NCI-H1092 treated with DMSO at 0.1 percent for 48 hours (cell line): ENCODE results near the gene MAGED2.
"Not testable (repeated sequence)": the region's sequence is repeated elsewhere in the genome, so short reads cannot be mapped to it uniquely, and the experiment has no call there.

Source experiments
- DNase-seq: peaks from one replicate; lab custom pipeline; 2025; lab: John Stamatoyannopoulos, UW

Gene MAGED2

GRCh38 chrX:54818221-54818620 is 10.7 kb downstream of the MAGED2 start:
- no peak for DNase-seq

- DNase-seq = no peak
Observed at GRCh38 chrX:54819201-54819600, 11.7 kb downstream of the MAGED2 start.

- no peak for DNase-seq
Observed at GRCh38 chrX:54820737-54821136, 13.2 kb downstream of the MAGED2 start.

GRCh38 chrX:54821310-54821709 is 13.8 kb downstream of the MAGED2 start:
- DNase-seq = no peak

- no peak for DNase-seq
Observed at GRCh38 chrX:54824195-54824594, 16.6 kb downstream of the MAGED2 start.

- no peak for DNase-seq
Observed at GRCh38 chrX:54824722-54825121, 17.2 kb downstream of the MAGED2 start.

GRCh38 chrX:54825716-54826438 is 18.3 kb downstream of the MAGED2 start:
- DNase-seq = no peak

GRCh38 chrX:54826598-54826997 is 19.1 kb downstream of the MAGED2 start:
- DNase-seq = no peak

- DNase-seq = no peak
Observed at GRCh38 chrX:54838583-54838982, 31.0 kb downstream of the MAGED2 start.

GRCh38 chrX:54841184-54841874 is 33.8 kb downstream of the MAGED2 start:
- DNase-seq = peak; percentile 5

GRCh38 chrX:54842607-54843006 is 35.1 kb downstream of the MAGED2 start:
- no peak for DNase-seq

- no peak for DNase-seq
Observed at GRCh38 chrX:54843050-54843449, 35.5 kb downstream of the MAGED2 start.

GRCh38 chrX:54847700-54848099 is 40.2 kb downstream of the MAGED2 start:
- not testable (repeated sequence) for DNase-seq

- DNase-seq = no peak
Observed at GRCh38 chrX:54865208-54865607, 57.7 kb downstream of the MAGED2 start.
